Omental fat pad (tissue), 4 donors: ENCODE results near the gene RREB1. TPM values are rescaled to one million over a fixed set of nuclear protein-coding genes. Genes with fewer than 3 reads are reported as not detected.

Experiments used
- ATAC-seq: fragments of 150-250 bp; one replicate; pipeline ENCODE4 v1.9.1; 2016; ENCODE audit warnings: mild to moderate bottlenecking, moderate library complexity; ENCODE audit not compliant: low FRiP score
- DNase-seq: peaks from one replicate; pipeline ENCODE4 v3.0.0-alpha.2; 2019; ENCODE audit warnings: low spot score
- CTCF ChIP-seq, 3 donors: fragments of 450-650 bp; IDR thresholded peaks; one replicate each; pipeline ENCODE4 v1.5.1; 2016 to 2017; ENCODE audit warnings: antibody characterized with exemption in 3 of 3, mild to moderate bottlenecking in 3 of 3, moderate library complexity in 2 of 3
- total RNA-seq, 4 donors: library from RNA; depleted of rRNA; stranded (reverse); fragments of >200 nt; gene quantifications; one replicate each; pipeline ENCODE4 v1.1.0, GENCODE V29; 2016

Gene RREB1
- total RNA-seq, 4 donors from 2014 or later: 24.9 to 48.1 (median 40.6) TPM

- DNase-seq (no peak), ATAC-seq (no peak)
- TF ChIP-seq CTCF (IDR thresholded peaks at IDR 0.05): no peak
Measured at GRCh38 chr6:7163661-7164071, 55.9 kb downstream of the RREB1 start.

GRCh38 chr6:7164536-7165001 is 56.8 kb downstream of the RREB1 start:
- ATAC-seq: no peak
- DNase-seq: no peak
- TF ChIP-seq CTCF (IDR thresholded peaks at IDR 0.05): no peak

GRCh38 chr6:7165002-7165889 is 57.5 kb downstream of the RREB1 start:
- no peak for DNase-seq
- no peak for ATAC-seq
- TF ChIP-seq CTCF (IDR thresholded peaks at IDR 0.05): no peak

- DNase-seq (no peak), ATAC-seq (no peak)
- no peak for TF ChIP-seq CTCF (IDR thresholded peaks at IDR 0.05)
Measured at GRCh38 chr6:7165890-7166267, 58.1 kb downstream of the RREB1 start.

GRCh38 chr6:7166410-7167293 is 58.9 kb downstream of the RREB1 start:
- no peak for DNase-seq
- ATAC-seq: no peak
- no peak for TF ChIP-seq CTCF (IDR thresholded peaks at IDR 0.05)

GRCh38 chr6:7169296-7169721 is 61.5 kb downstream of the RREB1 start:
- no peak for TF ChIP-seq CTCF (IDR thresholded peaks at IDR 0.05)
- DNase-seq (no peak), ATAC-seq (peak; percentile 30)
